HG02759 (cell line): ENCODE data around the gene MALRD1.
"Not testable (repeated sequence)": the region's sequence is repeated elsewhere in the genome, so short reads cannot be mapped to it uniquely, and the experiment has no call there.

ENCODE experiments used
- ATAC-seq: cut with Tn5 transposase; IDR thresholded peaks from one replicate; pipeline ENCODE4 v1.9.1; 2021; ENCODE audit warnings: mild to moderate bottlenecking, moderate library complexity; ENCODE audit not compliant: unreplicated experiment

Gene MALRD1

DNA sequence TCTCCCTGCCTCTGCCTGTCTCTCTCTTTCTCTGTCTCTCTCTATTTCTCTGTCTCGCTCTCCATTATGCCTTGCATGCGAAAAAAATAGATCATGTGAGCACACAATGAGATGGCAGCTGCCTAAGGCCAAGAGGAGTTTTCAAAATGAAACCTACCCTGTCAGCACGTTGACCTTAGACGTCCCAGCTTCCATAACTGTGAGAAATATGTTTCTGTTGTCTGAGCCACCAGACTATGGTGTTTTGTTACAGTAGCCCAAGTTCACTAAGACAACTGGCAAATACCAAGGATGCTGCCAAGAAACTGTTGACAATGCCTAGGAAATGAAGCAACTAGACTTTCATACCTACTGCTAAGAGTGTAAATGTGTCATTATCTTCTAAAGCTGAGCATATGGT lies 697.1 kb downstream of the MALRD1 start:
- ATAC-seq, result no peak

- no peak for ATAC-seq
Observed at GRCh38 chr10:19749185-19749729, 700.7 kb downstream of the MALRD1 start.

GRCh38 chr10:19750972-19751371 lies 702.4 kb downstream of the MALRD1 start:
- ATAC-seq, result no peak

- ATAC-seq, result no peak
Observed at GRCh38 chr10:19756919-19757318, 708.3 kb downstream of the MALRD1 start.

DNA sequence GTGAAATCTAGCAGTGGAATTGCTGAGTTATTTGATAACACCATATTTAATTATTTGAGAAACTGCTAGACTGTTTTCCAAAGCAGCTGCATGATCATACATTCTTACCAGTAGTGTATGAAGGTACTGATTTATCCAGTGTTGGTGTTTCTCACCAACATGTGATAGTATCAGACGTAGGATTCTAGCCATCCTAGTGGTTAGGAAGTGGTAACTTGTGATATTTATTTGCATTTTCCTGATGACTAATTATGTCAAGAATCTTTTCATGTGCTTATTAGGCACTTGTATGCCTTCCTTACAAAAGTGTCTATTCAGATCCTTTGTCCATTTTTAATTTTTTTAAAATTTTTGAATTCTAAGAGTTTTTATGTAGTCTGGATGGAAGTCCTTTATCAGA lies 713.4 kb downstream of the MALRD1 start:
- ATAC-seq, result no peak

- no peak for ATAC-seq
Observed at GRCh38 chr10:19764111-19764510, 715.5 kb downstream of the MALRD1 start.

GRCh38 chr10:19767876-19768275 lies 719.3 kb downstream of the MALRD1 start:
- no peak for ATAC-seq

GRCh38 chr10:19769826-19770225 lies 721.2 kb downstream of the MALRD1 start:
- not testable (repeated sequence) for ATAC-seq

- no peak for ATAC-seq
Observed at GRCh38 chr10:19772972-19773371, 724.4 kb downstream of the MALRD1 start.

GRCh38 chr10:19775296-19775695 lies 726.7 kb downstream of the MALRD1 start:
- no peak for ATAC-seq

DNA sequence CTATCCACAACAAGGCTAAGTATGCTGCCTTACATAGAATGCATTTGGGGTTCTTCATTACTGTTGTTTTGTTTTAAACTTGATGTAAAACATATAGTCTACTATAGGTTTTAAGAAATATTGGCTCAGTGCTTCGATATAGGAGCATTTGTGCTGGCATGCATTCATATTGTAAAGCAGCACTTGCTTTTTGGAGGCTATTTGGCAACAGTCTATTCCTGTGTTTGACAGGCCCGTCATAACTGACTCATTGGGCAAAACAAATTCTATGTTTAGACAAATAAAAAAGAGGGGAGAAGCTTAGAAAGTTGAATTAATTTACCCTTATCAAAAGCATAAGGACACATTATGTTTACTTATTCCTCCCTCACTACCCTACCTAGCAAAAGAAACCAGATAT lies 729.2 kb downstream of the MALRD1 start:
- no peak for ATAC-seq

DNA sequence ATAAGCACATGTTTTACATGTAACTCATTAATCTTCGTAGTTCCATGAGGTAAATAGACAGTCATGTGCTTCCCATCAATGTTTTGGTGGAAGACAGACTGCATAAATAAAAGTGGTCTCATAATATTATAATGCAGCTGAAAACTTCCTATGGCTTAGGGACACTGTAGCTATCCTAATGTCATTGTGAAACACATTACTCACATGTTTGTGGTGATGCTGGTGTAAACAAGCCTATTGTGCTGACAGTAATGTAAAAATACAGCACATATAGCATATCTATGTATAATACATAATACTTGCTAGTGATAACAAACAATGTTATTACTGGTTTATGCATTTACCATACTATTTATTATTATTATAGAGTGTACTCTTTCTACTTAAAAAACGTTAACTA lies 730.4 kb downstream of the MALRD1 start:
- no peak for ATAC-seq

DNA sequence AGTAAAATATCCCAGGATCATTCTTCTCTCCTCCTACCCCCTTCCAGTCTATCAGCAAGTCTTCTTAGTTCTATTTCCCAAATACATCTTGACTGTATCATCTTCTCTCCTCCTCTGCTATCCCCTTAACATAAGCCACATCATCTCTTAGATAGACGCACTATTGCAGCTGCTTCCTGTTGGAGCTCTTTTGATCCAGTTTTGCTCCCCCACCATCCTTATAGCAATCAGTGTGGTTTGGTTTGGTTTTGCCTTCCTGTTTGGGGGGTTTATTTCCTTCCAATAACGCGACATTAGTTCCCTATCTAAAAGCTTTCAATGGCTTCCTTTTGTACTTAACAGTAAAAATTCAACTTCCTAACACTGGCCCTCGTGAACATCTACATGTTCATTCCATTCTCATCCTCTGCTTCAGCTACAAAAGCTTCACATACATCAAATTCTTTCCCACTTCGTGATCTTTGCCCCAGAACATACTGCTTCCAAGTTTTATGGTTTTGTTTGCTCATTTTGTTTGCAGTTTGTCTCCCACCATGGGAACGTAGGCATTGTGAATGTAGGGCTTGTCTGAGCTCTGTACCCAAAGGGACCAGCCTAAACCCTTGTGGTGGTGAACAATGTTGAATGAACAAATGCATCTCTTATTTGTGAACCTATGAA lies 734.0 kb downstream of the MALRD1 start:
- ATAC-seq, result no peak

DNA sequence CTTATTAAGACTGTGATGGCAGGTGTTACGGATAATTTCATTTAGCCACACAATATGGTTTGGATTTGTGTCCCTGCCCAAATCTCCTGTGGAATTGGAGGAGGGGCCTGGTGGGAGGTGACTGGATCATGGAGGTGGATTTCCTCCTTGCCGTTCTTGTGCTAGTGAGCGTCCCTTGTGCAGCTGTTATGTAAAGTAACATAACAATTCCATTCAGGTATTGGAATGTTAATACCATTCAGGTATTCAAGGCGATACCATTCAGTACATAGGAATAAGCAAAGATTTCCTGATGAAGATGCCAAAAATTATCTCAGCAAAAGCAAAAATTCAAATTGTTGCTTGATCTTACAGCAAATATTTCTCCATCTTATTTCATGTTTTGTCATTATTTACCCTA lies 735.1 kb downstream of the MALRD1 start:
- ATAC-seq, result no peak
